Activated CD4-positive, alpha-beta T cell treated with anti-CD3 and anti-CD28 coated beads, Interleukin-2, Interleukin-6, amounts not matched to agents 100 ng/mL and 50 ng/mL, durations not matched to agents 16 hours and 8 hours (primary cell): Measurements from ENCODE around the gene HCRT.
A peak's percentile ranks its signal among the peaks of the same experiment; 100 is the strongest.
"Not testable (repeated sequence)": the region's sequence is repeated elsewhere in the genome, so short reads cannot be mapped to it uniquely, and the experiment has no call there.

Experiments used
- DNase-seq: peaks from one replicate; pipeline ENCODE4 v3.0.0-alpha.2; 2020

Gene HCRT

DNA sequence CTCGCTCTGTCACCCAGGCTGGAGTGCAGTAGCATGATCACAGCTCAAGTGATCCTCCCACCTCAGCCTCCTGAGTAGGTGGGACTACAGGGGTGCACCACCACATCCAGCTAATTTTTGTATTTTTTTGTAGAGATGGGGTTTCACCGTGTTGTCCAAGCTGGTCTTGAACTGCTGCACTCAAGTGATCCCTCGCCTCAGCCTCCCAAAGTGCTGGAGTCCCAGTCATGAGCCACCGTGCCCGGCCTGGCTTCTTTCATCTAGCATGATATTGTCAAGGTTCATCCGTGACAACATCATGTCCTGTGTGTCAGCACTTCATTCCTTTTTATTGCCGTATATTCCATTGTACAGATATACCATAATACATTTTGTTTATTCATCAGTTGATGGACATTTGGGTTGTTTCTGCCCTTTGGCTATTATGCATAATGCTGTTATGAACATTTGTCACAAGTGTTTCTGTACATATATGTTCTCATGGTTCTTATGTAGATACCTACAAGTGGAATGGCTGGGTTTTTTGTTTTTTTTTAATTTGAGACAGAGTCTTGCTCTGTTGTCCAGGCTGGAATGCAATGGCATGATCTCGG is 12.4 kb upstream of the HCRT start:
- DNase-seq, result no peak

DNA sequence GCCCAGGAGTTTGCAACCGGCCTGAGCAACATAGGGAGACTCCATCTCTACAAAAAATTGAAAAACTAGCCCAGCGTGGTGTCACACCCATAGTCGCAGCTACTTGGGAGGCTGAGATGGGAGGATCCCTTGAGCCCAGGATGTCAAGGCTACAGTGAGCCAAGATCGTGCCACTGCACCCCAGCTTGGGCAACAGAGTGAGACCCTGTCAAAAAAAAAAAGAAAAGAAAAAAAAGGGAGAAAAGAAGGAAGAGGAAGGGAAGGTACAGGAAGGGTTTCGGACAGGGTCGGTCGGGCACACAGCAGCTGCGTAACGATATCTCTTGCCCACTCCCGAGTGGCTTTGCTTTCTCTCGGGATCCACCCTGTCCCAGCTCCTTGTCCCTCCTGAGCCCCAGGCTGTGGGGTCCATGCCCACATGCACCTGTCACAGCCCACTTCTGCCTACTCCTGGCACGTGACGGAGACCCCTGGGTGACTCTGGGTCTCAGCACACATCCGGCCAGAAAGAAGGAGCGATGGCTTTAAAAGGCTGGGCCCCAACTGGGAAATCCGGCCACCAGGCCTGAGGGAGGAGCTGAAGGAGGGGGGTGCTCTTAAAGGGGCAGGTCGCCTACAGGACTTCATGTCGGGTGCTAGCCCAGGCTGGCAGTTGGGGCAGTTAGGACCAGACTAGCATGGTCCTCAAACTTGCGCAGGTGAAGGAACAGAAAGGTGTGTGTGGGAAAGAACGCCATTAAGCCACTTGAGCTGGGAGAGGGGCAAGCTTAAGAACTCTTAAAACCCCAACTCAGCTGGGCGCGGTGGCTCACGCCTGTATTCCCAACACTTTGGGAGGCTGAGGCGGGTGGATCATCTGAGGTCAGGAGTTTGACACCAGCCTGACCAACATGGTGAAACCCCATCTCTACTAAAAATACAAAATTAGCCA is 9.0 kb upstream of the HCRT start, which contains the start of gene GHDC:
Gene GHDC, minus strand, starts transcription at position 526 of the 931 bp plus-strand sequence. CDS start 913 bp downstream, outside the sequence.
- peak; percentile 91 for DNase-seq

DNA sequence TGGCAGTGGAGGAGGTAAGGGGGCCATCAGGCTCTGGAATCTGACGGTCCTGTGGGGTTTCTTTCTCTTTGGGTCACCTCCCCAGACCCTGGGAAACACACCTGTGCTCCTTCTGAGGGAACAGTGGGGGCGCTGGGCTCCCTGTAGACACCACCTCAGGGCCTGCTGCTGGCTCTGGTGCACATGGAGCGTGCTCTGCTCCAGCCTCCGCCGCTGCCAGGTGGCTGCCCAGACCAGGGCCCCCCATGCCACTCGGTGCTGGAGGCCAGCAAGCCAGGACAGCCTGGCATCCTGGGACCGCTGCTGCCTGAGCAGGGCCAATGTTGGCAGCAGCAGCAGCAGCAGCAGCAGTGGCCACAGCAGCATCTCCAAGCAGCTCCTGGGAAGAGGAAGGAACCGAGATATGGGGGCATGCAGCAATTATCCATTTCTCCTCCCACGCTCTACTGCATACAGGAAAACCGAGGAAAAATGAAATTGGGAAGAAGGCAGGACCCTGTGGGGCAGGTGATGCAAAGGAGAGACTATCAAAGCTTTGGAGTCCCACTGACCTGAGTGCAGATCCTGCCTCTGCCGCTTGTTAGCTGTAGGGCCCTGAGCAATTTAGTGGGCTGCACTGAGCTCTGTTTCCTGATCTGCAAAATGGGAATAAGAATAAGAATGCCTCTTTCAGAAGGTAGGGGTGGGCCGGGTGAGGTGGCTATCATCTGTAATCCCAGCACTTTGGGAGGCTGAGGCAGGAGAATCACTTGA is 8.1 kb upstream of the HCRT start:
- DNase-seq, result no peak

DNA sequence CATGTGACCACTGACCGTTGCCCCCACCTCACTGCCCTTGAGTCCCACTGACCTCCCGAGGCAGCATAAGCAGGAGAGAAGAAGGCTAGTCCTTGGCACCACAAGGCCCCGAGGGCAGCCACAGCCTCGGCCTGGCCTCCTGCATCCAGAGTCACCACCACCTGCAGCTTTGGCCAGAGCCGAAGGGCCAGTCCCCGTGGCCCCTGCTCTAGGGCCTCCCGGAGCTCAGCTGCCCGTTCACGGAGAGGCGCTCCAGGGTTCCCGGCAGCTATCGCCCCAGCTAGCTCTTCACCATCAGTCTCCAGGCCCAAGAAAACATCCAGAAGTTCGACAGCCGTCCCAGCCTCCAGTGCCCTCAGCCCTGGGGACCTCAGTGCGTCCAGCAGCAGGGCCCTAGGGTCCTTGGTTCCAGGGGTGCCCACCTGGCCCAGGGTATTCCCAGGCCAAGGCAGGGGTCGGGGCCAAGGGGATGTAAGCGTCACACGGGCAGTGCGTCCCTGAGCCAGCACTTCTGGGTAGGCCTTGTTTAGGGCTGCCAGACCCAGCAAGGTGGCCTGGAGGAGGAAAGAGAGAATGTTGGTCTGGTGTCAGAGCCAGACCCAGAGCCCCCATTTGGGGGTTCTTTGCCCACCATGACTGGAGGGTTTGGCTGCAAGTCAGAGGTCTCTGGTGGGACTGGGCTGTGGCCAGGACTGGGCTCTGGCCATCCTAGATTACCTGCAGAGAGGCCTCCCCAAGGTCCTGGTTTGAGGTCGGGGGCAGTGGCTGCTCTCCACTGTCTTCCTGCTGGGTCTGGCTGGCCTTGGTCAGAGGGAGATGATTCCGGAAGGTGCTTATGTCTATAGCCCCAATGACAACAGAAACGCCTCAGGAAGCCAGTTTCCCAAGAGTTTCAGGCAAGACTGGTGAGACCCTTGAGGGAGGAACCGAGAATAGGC is 7.2 kb upstream of the HCRT start:
- DNase-seq, result no peak

- no peak for DNase-seq
Measured at GRCh38 chr17:42191275-42191608, 6.0 kb upstream of the HCRT start.

GRCh38 chr17:42190491-42191274 is 5.4 kb upstream of the HCRT start:
- DNase-seq, result no peak

DNA sequence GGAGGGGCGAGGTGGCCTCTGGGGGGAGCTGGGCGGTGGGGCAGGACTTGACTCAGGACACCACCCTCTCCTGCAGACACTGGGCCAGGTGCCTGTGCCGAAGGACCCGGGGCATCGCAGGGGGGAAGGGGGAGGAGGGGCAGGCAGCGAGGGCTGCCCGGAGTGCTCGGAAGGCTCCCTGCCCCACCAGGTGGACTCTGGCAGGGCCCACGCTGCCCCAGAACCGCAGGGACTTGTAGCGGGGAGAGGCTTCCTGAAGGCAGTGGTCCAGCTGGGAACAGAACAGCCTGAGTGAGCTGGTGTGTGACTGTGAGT is 4.4 kb upstream of the HCRT start:
- no peak for DNase-seq

DNA sequence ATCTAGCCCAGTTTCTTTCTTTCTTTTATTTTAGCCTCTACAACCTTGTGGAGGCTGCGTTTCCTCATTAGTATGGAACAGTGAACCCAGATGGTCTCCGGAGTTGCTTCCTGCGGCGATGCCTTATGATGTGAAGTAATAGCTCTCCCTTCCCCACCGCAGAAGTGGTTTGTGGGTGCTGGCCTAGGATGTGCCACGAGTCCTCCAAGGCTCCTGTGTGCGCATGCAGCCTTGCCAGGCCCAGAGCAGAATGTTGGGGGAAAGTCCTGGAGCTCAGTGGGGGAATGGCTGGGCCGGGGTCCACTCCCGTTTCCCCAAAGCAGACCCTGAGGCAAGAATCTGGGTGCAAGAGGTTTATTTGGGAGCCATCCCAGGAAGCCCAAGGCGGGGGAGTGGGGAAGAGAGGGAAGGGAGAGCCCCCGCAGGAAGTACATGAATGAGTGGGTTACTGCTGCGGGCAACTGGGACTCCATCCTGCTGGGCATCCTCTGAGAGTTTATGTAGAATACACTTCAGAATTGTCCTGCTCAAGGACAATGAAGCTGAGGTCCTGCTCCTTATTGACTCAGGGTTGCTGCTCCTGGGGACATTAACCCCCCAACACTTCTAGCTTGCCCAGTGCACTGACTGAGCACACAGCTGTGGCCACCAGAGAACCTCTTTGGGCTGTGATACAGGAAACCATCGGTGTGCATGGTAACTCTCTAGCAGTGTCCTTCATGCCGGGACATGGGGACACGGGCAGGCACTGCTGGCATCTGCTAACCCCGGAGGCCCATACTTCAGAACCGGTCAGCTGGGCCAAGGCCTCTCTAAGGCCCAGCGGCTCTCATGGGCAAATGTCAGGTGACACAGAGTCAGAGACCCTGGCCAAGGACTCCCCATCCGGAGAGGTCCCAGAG is 3.7 kb upstream of the HCRT start:
- DNase-seq, result no peak

GRCh38 chr17:42187833-42188232 is 2.6 kb upstream of the HCRT start:
- DNase-seq, result no peak

- not testable (repeated sequence) for DNase-seq
Measured at GRCh38 chr17:42186191-42186590, 939 bp upstream of the HCRT start.

DNA sequence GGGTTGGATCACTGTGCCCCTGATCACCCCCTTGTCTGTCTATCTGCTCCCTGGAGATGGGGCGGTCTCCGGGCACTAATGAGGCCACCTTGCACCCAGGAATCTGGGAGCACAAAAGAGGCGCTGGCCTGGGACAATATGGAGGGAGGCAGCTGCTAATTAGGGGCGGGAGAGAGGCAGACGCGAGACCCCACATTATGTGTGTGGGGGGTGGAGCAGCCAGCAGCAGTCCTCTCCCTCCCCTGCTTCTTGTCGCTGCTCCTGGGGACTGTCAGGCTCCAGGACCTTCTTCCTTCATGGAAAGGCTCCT is 324 bp upstream of the HCRT start:
- no peak for DNase-seq

DNA sequence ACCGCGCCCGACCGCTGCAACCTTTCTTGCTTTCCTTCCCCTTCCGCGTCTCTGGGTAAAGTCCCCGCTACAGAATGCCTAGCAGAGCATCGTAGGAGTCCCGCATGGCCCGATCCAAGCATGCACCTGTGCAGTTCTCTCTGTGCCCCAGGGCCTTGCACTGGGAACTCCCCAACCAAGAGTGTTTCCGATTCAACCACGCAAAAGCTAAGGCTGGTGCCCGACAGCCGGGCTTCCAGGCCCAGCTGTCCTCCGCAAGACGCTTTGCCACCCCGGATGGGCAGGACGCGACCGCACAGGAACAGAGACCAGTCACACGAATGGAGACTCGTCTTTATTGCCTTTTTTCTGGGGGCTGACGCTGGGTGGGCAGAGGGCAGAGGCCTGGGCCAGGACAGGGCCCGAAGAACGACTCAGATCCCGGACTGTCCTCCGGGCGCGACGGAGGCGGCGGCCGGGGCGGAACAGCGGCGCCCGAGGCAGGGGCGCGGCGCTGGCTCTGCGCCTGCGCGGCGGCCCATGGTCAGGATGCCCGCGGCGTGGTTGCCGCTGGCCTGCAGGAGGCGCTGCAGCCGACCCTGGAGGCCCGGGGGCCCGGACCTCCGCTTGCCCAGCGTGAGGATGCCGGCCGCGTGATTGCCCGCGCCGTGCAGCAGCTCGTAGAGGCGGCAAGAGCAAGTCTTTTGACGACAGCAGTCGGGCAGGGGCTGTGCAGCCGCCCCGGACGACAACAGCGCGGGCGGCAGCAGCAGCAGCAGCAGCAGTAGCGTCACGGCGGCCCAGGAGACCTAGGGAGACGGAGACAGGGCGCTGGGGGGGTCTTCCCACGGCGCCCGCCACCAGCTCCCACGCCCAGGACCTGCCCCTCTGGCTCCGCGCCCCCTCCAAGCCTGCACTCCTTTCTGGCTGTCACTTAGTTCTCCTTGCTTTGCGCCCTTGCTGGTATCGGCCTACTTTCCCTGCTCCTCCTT is 1.2 kb downstream of the HCRT start:
- DNase-seq, result peak; percentile 89

DNA sequence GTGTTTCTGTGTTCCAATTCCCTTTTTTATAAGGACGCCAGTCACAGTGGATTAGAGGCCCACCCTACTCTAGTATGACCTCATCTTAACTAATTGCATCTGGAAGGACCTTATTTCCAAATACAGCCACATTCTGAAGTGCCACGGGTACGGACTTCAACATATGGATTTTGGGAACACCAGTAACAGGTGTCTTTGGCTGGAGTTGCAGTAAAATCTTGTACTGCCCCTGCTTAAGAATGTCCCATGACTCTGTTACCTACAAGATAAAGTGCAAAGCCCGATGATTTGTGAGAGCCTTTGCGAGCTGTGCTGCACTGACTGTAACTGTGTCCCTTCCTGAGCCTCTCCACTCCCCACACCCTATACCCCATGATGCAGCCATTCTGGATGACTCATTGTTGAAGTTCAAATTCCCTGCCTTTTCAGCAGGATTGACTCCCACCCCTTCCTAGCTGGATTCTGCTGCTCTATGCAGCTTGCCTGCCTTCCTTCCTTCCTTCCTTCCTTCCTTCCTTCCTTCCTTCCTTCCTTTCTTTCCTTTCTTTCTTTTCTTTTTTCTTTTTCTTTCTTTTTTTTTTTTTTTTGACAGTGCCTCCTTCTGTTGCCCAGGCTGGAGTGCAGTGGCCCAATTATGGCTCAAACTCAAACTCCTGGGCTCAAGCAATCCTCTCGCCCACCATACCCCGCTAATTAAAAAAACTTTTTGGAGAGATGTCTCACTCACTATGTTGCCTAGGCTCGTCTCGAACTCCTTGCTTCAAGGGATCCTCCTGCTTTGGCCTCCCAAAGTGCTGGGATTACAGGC is 2.1 kb downstream of the HCRT start:
- no peak for DNase-seq

GRCh38 chr17:42181851-42182207 is 3.4 kb downstream of the HCRT start:
- DNase-seq, result no peak

DNA sequence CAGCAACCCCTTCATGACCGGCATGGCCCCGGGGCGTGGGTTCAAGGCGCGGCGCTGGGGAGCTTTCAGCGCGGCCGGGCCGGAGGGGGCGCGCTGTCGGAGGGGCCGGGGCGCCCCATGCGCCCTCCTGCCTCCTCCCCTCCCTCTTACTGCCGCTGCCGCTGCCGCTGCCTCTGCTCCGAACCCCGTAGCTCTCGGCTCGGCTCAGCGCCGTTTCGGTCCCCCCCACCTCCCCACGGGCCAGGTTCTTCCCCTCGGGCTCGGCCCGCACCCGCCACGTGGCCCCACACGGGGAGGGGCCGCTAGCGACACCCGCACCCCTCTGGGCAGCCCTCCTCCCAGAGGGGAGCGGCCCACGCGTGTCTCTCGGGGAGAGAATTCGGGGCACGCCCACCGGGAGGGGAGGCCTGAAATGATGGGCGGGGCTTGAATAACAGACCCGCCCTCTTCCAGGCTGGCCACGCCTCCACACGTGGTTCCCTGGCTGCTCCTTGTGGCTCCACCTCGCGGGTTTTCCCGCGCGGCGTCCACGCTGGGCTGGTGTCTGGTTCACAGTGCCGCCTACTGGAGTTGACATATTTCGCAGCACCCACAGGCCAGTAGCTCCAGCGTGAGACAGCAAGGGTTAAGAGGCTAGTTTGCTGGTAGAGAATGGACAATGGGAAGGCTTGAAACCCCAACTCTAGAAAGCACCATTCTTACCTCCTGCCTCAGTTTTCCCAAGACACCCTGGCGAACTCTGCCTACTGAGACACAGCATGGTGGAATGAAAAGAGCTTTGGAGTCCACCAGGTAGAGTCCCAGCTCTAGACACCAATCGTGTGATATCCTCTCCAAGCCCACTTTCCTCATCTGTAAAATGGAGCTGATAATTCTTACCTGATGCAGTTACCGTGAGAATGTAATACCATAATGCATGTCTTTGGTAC is 4.1 kb downstream of the HCRT start, which contains the start of gene KCNH4:
Gene KCNH4, minus strand, starts transcription at position 221 of the 929 bp plus-strand sequence. Its CDS starts 197 bp downstream, at position 24.
- DNase-seq, result peak; percentile 92

DNA sequence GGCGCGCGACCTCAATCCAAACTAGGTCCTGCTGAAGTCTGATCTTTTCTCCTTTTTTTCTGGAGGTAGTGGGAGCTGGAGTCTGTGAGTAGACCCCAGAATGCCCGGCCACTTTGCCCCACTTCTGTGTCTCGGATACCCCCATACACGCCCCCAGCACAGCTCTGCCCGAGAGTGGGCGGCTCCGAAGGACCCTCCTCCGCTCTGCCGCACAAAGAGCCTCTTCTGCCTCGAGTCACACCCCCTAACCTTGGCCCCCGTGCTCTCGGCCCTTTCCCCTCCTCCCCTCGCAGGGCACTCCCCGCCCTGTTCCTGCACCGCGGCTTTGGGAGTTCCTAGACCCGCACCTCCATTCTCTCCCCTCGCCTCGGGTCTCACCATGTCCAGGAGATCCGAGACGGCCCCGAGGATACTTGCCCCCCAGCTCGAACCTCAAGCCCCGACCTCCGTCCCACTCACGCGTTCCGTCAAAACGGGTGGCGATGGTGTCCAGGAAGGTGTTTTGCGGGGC is 4.8 kb downstream of the HCRT start:
- DNase-seq, result no peak

GRCh38 chr17:42179911-42180410 is 5.3 kb downstream of the HCRT start:
- no peak for DNase-seq
